H9 (cell line): Measurements from ENCODE around the gene HNF4A. TPM values are rescaled to one million over a fixed set of nuclear protein-coding genes. Genes with fewer than 3 reads are reported as not detected.

ENCODE experiments used
- DNase-seq: peaks from one replicate; pipeline ENCODE4 v3.0.0-alpha.2; 2017
- H2AFZ ChIP-seq: one replicate; pipeline ENCODE4 v1.6.1; 2013; ENCODE audit warnings: mild to moderate bottlenecking, low read length, control low read depth, moderate library complexity
- H2AK5ac ChIP-seq: 2 replicates; pipeline ENCODE4 v1.6.1; 2013; ENCODE audit warnings: low read length, control low read depth, mixed read lengths; ENCODE audit not compliant: insufficient read length
- H2BK120ac ChIP-seq: one replicate; pipeline ENCODE4 v1.6.1; 2013; ENCODE audit warnings: low read depth, mild to moderate bottlenecking, low read length, control low read depth, inconsistent platforms; ENCODE audit not compliant: poor library complexity, severe bottlenecking
- H2BK12ac ChIP-seq: 2 replicates; pipeline ENCODE4 v1.6.1; 2013; ENCODE audit warnings: low read length, control low read depth, mixed read lengths, low read depth; ENCODE audit not compliant: insufficient read length
- H2BK15ac ChIP-seq: 2 replicates; pipeline ENCODE4 v1.6.1; 2013; ENCODE audit warnings: low read depth, low read length, control low read depth
- H2BK20ac ChIP-seq: one replicate; pipeline ENCODE4 v1.6.1; 2013; ENCODE audit warnings: low read depth, mild to moderate bottlenecking, low read length, control low read depth, inconsistent platforms; ENCODE audit not compliant: poor library complexity, severe bottlenecking
- H2BK5ac ChIP-seq: 2 replicates; pipeline ENCODE4 v1.6.1; 2013; ENCODE audit warnings: low read length, control low read depth, mixed read lengths; ENCODE audit not compliant: insufficient read length
- H3K14ac ChIP-seq: 2 replicates; pipeline ENCODE4 v1.6.1; 2013; ENCODE audit warnings: low read length, control low read depth; ENCODE audit not compliant: insufficient read depth
- H3K18ac ChIP-seq: 2 replicates; pipeline ENCODE4 v1.6.1; 2013; ENCODE audit warnings: low read depth, mild to moderate bottlenecking, mixed read lengths, low read length, control low read depth; ENCODE audit not compliant: insufficient read length
- H3K23ac ChIP-seq: 2 replicates; pipeline ENCODE4 v1.6.1; 2013; ENCODE audit warnings: low read length, control low read depth, mixed read lengths, low read depth; ENCODE audit not compliant: insufficient read length
- H3K23me2 ChIP-seq: 2 replicates; pipeline ENCODE4 v1.6.1; 2013; ENCODE audit warnings: low read depth, mild to moderate bottlenecking, mixed read lengths, low read length, control low read depth; ENCODE audit not compliant: insufficient read length, poor library complexity, severe bottlenecking
- H3K27ac ChIP-seq: 2 replicates; pipeline ENCODE4 v1.5.1; 2013; ENCODE audit warnings: low read length, control low read depth, mixed read lengths, low read depth; ENCODE audit not compliant: insufficient read length
- H3K27me3 ChIP-seq: 2 replicates; pipeline ENCODE4 v1.6.1; 2013; ENCODE audit warnings: low read length, control low read depth, inconsistent platforms; ENCODE audit not compliant: insufficient read depth
- H3K4ac ChIP-seq: 2 replicates; pipeline ENCODE4 v1.6.1; 2013; ENCODE audit warnings: low read depth, mild to moderate bottlenecking, control low read depth, inconsistent platforms, low read length, moderate library complexity
- H3K4me1 ChIP-seq: 2 replicates; pipeline ENCODE4 v1.6.1; 2013; ENCODE audit warnings: low read length, control low read depth, inconsistent platforms; ENCODE audit not compliant: insufficient read depth
- H3K4me2 ChIP-seq: 2 replicates; pipeline ENCODE4 v1.6.1; 2013; ENCODE audit warnings: low read length, control low read depth, mixed read lengths; ENCODE audit not compliant: insufficient read length, insufficient read depth
- H3K56ac ChIP-seq: 2 replicates; pipeline ENCODE4 v1.6.1; 2013; ENCODE audit warnings: low read depth, mild to moderate bottlenecking, mixed read lengths, low read length, control low read depth; ENCODE audit not compliant: insufficient read length
- H3K79me1 ChIP-seq: 2 replicates; pipeline ENCODE4 v1.6.1; 2013; ENCODE audit warnings: low read depth, mild to moderate bottlenecking, moderate library complexity, low read length, control low read depth, inconsistent platforms; ENCODE audit not compliant: insufficient read depth, poor library complexity, severe bottlenecking
- H3K79me2 ChIP-seq: 2 replicates; pipeline ENCODE4 v1.6.1; 2013; ENCODE audit warnings: low read length, control low read depth, inconsistent platforms; ENCODE audit not compliant: insufficient read depth
- H3K9ac ChIP-seq: 2 replicates; pipeline ENCODE4 v1.6.1; 2013; ENCODE audit warnings: low read length, control low read depth, mixed read lengths; ENCODE audit not compliant: insufficient read length; ENCODE audit errors: extremely low read depth
- H3K9me3 ChIP-seq: one replicate; pipeline ENCODE4 v1.6.1; 2013; ENCODE audit warnings: low read depth, low read length, inconsistent platforms; ENCODE audit not compliant: control insufficient read depth
- H3T11ph ChIP-seq: one replicate; pipeline ENCODE4 v1.6.1; 2013; ENCODE audit warnings: mild to moderate bottlenecking, low read length, control low read depth, inconsistent platforms
- H4K20me1 ChIP-seq: one replicate; pipeline ENCODE4 v1.6.1; 2013; ENCODE audit not compliant: control insufficient read depth, insufficient read length, insufficient read depth
- H4K5ac ChIP-seq: 2 replicates; pipeline ENCODE4 v1.6.1; 2013; ENCODE audit warnings: low read depth, mild to moderate bottlenecking, mixed read lengths, low read length, control low read depth; ENCODE audit not compliant: insufficient read length
- H4K8ac ChIP-seq: replicated peaks from 2 replicates; pipeline ENCODE4 v1.6.1; 2013; ENCODE audit warnings: low read length, control low read depth, mixed read lengths, low read depth; ENCODE audit not compliant: insufficient read length
- H4K91ac ChIP-seq: 2 replicates; pipeline ENCODE4 v1.6.1; 2013; ENCODE audit warnings: low read depth, mild to moderate bottlenecking, moderate library complexity, mixed read lengths, low read length, control low read depth; ENCODE audit not compliant: insufficient read length
- H3K27ac Mint-ChIP-seq, 3 experiments: 2 replicates in 2 of 3; 3 replicates in 1 of 3; pipeline ENCODE4 v1.8.0; 2020 to 2021; ENCODE audit warnings: mixed read lengths in 3 of 3, mild to moderate bottlenecking in 1 of 3, moderate library complexity in 1 of 3
- H3K27me3 Mint-ChIP-seq: 2 replicates; pipeline ENCODE4 v1.8.0; 2021; ENCODE audit warnings: low read depth, mild to moderate bottlenecking, moderate library complexity, mixed read lengths
- H3K36me3 Mint-ChIP-seq, 3 experiments: 2 replicates in 2 of 3; 3 replicates in 1 of 3; pipeline ENCODE4 v1.8.0; 2020 to 2021; ENCODE audit warnings: low read depth in 3 of 3, mixed read lengths in 3 of 3; ENCODE audit not compliant: insufficient read depth in 1 of 3
- H3K4me1 Mint-ChIP-seq, 2 experiments: 2 replicates each; pipeline ENCODE4 v1.8.0; 2020; ENCODE audit warnings: mixed read lengths in 2 of 2
- H3K4me3 Mint-ChIP-seq, 2 experiments: 2 replicates in 1 of 2; 3 replicates in 1 of 2; pipeline ENCODE4 v1.8.0; 2020 to 2021; ENCODE audit warnings: mild to moderate bottlenecking in 2 of 2, mixed read lengths in 2 of 2, moderate library complexity in 1 of 2
- H3K9me3 Mint-ChIP-seq, 2 experiments: 2 replicates in 1 of 2; 3 replicates in 1 of 2; pipeline ENCODE4 v1.8.0; 2020; ENCODE audit warnings: mild to moderate bottlenecking in 2 of 2, mixed read lengths in 2 of 2, moderate library complexity in 1 of 2
- WGBS: extraction: QIAGEN DNeasy Blood & Tissue Kit; methylation state at CpG from one replicate; pipeline ENCODE4 v1.1.7; 2013; ENCODE audit warnings: missing lambda C conversion rate, low lambda C conversion rate, mixed read lengths; ENCODE audit not compliant: insufficient read length; ENCODE audit errors: extremely low coverage; 5-methylcytosine and 5-hydroxymethylcytosine counted together
- total RNA-seq: library from RNA; stranded (reverse); gene quantifications from 2 replicates; pipeline ENCODE4 v1.2.1, GENCODE V29; 2021
- TF ChIP-seq, protein P1 (sequence below): fragments of 200-600 bp; sonication (generic); conservative IDR thresholded peaks from 3 replicates; pipeline ENCODE4 v1.8.0; 2021; ENCODE audit warnings: antibody characterized with exemption, mild to moderate bottlenecking

Gene HNF4A
- total RNA-seq, 1 experiment from 2014 or later = not detected

DNA sequence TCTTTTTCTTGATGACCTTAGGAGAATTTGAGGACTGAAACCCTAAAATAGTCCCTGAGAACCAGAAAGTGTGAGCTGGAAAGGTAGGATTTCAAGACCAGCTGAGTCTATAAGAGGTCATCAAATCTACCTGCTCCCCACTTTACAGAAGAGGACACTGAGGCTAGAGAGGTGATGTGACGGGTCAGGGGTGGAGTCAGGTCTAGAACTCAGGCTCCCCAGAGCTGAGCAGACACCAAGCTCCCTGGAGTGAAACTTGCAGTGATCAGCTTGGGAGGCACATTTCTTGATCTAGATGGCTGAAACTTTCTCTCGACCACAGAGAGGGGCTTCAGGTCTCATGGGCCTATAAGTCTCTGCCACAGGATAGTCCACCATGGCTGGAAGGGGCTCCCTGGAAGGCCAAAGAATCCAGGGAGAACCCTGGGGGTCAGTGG lies 55.1 kb downstream of the HNF4A start:
- Mint-ChIP-seq H3K27me3 (peaks cover 6% of the 10 kb centered on the region), H3K36me3 (no peaks in the 10 kb centered on the region), H3K4me1 (peaks cover 0 to 9% of the 10 kb centered on the region in 2 experiments; a peak in 2 of 4 replicates), H3K27ac (peak overlapping the region in 1 of 3 experiments; percentile 74; a peak in 1 of 7 replicates), H3K4me3 (no peak overlapping the region), H3K9me3 (no peaks in the 10 kb centered on the region)
- TF ChIP-seq, protein P1, sequence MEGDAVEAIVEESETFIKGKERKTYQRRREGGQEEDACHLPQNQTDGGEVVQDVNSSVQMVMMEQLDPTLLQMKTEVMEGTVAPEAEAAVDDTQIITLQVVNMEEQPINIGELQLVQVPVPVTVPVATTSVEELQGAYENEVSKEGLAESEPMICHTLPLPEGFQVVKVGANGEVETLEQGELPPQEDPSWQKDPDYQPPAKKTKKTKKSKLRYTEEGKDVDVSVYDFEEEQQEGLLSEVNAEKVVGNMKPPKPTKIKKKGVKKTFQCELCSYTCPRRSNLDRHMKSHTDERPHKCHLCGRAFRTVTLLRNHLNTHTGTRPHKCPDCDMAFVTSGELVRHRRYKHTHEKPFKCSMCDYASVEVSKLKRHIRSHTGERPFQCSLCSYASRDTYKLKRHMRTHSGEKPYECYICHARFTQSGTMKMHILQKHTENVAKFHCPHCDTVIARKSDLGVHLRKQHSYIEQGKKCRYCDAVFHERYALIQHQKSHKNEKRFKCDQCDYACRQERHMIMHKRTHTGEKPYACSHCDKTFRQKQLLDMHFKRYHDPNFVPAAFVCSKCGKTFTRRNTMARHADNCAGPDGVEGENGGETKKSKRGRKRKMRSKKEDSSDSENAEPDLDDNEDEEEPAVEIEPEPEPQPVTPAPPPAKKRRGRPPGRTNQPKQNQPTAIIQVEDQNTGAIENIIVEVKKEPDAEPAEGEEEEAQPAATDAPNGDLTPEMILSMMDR = no peak
- Histone ChIP-seq H3K27ac (no peak overlapping the region), H2BK12ac (no peak overlapping the region), H2BK5ac (no peak overlapping the region), H3K23ac (no peak overlapping the region), H3K79me1 (no peaks in the 10 kb centered on the region), H3K9ac (no peak overlapping the region), H3K23me2 (no peaks in the 10 kb centered on the region), H3K4me1 (no peaks in the 10 kb centered on the region), H4K8ac (no peak overlapping the region), H3K4ac (no peak overlapping the region), H2BK20ac (no peak overlapping the region), H3K56ac (no peak overlapping the region), H4K91ac (no peak overlapping the region), H3K9me3 (no peaks in the 10 kb centered on the region), H2AFZ (no peak overlapping the region), H4K5ac (no peak overlapping the region), H2BK15ac (no peak overlapping the region), H3K27me3 (no peaks in the 10 kb centered on the region), H2AK5ac (no peak overlapping the region), H2BK120ac (no peak overlapping the region), H3T11ph (no peak overlapping the region), H3K4me2 (no peak overlapping the region), H4K20me1 (no peaks in the 10 kb centered on the region), H3K18ac (no peak overlapping the region), H3K79me2 (no peaks in the 10 kb centered on the region), H3K14ac (no peak overlapping the region)
- DNase-seq = no peak
- no CpG with 5 or more reads among the region's 2 CpGs for WGBS
